Fibroblast of villous mesenchyme (primary cell): Measurements from ENCODE around the gene RTKN2. TPM values are rescaled to one million over a fixed set of nuclear protein-coding genes. Genes with fewer than 3 reads are reported as not detected.

Experiments
- DNase-seq: peaks from one replicate; pipeline ENCODE4 v3.0.0-alpha.2; 2010; ENCODE audit warnings: low read depth
- H3K4me3 ChIP-seq: 2 replicates; pipeline ENCODE4 v1.5.1; 2011; ENCODE audit warnings: low read depth, mild to moderate bottlenecking, low read length
- total RNA-seq: library from RNA; depleted of rRNA; stranded (reverse); fragments of >200 nt; gene quantifications from 2 replicates; pipeline ENCODE4 v1.2.3, GENCODE V29; 2012
- TF ChIP-seq, protein P1 (sequence below): IDR thresholded peaks from 2 replicates; pipeline ENCODE4 v1.5.1; 2012; ENCODE audit warnings: low read depth, mild to moderate bottlenecking, low read length; ENCODE audit not compliant: insufficient read depth

Gene RTKN2
- total RNA-seq, 1 donor = 15.1 TPM

DNA sequence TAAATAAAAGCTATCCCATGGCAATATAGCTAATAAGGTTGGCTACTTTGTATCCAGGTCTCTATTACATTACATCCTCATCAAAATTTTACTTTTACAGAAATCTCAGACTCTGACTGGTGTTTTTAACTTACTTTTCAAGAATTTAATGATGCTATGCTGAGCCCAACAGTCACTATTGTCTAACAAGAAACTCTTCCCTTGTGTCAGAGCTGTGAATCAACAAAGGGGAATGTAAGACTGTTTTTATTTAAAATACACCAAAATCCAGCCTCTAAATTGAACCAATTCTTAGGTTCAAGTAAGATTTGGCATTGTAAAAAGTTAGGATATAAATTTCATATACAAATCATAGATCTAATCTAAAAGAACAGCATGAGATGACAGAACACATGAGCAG, 7.0 kb downstream of the RTKN2 start:
- no peak overlapping the region for H3K4me3 ChIP-seq
- TF ChIP-seq, protein P1, sequence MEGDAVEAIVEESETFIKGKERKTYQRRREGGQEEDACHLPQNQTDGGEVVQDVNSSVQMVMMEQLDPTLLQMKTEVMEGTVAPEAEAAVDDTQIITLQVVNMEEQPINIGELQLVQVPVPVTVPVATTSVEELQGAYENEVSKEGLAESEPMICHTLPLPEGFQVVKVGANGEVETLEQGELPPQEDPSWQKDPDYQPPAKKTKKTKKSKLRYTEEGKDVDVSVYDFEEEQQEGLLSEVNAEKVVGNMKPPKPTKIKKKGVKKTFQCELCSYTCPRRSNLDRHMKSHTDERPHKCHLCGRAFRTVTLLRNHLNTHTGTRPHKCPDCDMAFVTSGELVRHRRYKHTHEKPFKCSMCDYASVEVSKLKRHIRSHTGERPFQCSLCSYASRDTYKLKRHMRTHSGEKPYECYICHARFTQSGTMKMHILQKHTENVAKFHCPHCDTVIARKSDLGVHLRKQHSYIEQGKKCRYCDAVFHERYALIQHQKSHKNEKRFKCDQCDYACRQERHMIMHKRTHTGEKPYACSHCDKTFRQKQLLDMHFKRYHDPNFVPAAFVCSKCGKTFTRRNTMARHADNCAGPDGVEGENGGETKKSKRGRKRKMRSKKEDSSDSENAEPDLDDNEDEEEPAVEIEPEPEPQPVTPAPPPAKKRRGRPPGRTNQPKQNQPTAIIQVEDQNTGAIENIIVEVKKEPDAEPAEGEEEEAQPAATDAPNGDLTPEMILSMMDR = no peak
- DNase-seq = no peak

DNA sequence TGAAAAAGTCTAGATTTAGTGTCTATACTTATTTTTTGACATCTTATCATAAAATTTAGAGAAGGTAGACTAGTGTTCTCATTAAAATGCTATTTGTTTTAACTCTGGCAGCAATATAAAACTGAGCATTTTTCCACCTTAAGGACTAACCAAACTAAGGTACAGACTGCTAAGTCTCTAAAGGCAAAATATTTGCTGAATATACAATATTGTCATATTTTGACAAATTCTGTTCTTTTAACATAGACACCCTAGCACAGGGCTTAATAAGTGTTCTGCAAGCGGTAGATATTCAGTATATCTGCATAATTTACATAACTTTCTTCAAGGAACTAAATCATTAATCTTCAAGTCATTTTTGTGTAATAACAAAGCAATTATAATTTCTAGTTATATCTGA, 8.6 kb downstream of the RTKN2 start:
- no peak overlapping the region for H3K4me3 ChIP-seq
- TF ChIP-seq, protein P1 = no peak

DNA sequence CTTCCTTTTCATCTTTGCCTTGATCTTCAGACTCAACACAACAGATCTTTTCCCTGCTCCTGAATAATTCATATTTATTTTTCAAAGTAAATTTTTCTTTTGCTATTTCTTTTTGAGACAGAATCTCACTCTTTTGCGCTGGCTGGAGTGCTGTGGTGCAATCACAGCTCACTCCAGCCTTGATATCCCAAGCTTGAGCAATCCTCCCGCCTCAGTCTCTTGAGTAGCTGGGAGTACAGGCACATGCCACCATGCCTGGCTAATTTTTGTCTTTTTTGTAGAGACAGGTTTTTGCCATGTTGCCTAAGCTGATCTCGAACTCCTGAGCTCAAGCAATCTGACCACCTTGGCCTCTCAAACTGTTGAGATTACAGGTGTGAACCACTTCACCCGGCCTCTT, 9.2 kb downstream of the RTKN2 start:
- TF ChIP-seq, protein P1 = no peak
- no peak overlapping the region for H3K4me3 ChIP-seq
- DNase-seq = no peak

More for the DNA sequence above, 8.6 kb downstream of the RTKN2 start:
- DNase-seq = no peak

DNA sequence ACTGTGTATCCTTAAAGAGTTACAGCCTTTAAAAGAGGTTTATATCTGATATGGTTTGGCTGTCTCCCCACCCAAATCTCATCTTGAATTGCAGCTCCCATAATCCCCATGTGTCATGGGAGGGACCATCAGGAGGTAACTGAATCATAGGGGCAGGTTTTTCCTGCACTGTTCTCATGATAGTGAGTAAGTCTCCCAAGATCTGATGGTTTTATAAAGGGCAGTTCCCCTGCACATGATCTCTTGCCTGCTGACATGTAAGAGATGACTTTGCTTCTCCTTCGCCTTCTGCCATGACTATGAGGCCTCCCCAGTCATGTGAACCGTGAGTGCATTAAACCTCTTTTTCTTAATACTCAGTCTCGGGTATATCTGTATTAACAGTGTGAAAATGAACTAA, 9.7 kb downstream of the RTKN2 start:
- no peak for DNase-seq
- TF ChIP-seq, protein P1 = no peak
- no peak overlapping the region for H3K4me3 ChIP-seq

DNA sequence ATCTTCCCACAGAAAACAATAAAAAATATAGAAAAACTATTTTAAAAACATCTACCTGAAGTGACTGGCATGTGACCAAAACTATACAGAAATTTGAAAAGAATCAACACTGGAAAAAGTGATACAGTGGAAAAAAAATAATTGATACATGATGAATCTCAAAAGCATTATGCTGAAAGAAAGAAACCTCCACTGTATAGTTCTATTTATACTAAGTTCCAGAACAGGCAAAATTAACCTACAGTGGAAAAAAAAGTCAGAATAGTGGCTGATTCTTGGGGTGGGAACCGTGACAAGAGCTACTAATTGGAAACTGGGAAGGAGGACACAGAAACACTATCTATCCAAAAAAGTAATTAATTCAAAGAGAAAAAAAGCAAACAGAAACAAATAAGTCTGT, 14.9 kb downstream of the RTKN2 start:
- TF ChIP-seq, protein P1 = no peak
- no peak overlapping the region for H3K4me3 ChIP-seq
- DNase-seq = no peak

DNA sequence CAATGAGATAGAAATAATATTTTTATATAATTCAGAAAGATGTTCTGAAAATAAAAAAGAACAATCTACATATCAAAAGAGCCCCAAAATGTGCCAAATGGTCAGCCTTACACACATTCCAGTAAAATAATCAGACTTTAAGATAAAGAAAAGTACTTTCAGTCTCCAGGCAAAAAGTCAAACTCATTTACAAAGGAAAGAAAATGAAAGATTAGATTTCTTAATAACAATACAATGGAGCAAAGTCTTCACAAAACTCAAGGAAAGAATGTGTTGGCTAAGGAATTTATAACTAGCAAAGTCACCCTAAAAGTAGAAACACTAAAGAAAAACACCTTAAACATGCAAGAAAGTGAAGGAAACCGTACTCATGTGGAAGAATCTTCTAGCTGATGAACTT, 16.6 kb downstream of the RTKN2 start:
- no peak overlapping the region for H3K4me3 ChIP-seq
- no peak for DNase-seq
- TF ChIP-seq, protein P1 = no peak

DNA sequence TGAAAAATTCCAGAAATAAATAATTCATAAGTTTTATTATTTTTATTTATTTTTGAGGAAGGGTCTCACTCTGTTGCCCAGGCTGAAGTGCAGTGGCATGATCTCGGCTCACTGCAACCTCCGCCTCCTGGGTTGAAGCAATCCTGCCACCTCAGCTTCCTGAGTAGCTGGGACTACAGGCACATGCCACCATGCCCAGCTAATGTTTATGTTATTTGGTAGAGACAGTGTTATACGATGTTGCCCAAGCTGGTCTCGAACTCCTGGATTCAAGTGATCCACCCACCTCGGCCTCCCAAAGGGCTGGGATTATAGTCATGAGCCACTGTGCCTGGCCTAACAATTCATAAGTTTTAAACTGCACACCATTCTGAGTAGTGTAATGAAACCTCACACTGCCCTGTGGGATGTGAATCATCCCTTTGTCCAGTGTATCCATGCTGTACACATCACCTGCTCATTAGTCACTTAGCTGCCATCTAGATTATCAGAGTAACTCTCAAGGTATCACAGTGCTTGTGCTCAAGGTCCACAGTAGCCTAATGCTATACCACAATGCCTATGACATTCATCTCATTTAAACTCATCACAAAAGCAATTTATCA, 17.9 kb downstream of the RTKN2 start:
- DNase-seq = peak; percentile 43
- TF ChIP-seq, protein P1 = no peak
- H3K4me3 ChIP-seq = no peak overlapping the region
